Measurements from ENCODE around the gene GRHPR.

DNA sequence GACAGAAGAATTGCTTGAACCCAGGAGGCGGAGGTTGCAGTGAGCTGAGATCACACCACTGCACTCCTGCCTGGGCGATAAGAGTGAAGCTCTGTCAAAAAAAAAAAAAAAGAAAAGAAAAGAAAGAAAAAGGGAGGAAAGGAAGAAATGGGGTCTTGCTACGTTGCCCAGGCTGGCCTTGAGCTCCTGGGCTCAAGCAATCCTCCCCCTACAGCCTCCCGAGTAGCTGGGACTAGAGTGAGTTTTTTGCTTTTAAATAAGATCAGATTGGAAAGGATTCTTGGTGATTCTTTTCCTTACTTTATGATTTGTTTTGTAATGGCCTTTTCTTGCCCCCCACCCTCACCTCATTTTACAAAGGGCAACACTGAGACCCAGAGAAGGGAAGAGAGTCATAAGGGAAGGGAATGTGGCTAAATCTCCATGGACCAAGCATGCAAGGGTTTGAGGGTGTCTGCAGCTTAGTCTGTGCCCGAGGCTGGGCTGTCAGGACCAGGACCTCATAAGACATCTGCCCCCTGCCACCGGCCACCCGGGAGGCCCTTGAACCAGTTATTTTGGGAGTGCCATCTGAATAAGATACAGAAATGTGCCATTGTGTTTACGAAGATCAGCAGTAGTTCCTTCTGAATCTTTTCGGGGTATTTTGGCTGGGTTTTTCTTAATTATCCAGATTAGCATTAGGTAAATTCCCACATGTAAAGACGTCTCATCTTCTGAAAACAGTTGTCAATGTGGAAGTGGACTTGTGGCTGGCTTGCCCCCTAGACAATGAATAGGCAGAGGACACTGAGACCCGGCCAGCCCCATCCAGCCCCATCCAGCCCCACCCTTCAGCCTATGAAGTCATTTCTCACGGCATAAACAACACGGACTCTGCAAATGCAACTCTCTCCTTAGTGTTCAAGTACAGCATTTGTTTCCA lies 44.5 kb upstream of the GRHPR start:
- TF ChIP-seq CTCF (conservative IDR thresholded peaks at IDR 0.05): no peak
- TF ChIP-seq ZFX (IDR thresholded peaks at IDR 0.05): no peak

Data from C4-2B (cell line).